HG03378 (cell line): ENCODE measurements around the gene SPSB1.
"Not testable (repeated sequence)": the region's sequence is repeated elsewhere in the genome, so short reads cannot be mapped to it uniquely, and the experiment has no call there.

Experiments used
- ATAC-seq: cut with Tn5 transposase; IDR thresholded peaks from one replicate; pipeline ENCODE4 v1.9.1; 2021; ENCODE audit warnings: mild to moderate bottlenecking, moderate library complexity; ENCODE audit not compliant: unreplicated experiment

The SPSB1 gene

GRCh38 chr1:9385392-9385791 is 92.7 kb downstream of the SPSB1 start:
- not testable (repeated sequence) for ATAC-seq

GRCh38 chr1:9385801-9386573 is 93.3 kb downstream of the SPSB1 start:
- no peak for ATAC-seq

- no peak for ATAC-seq
Observed at GRCh38 chr1:9388335-9389180, 95.9 kb downstream of the SPSB1 start.

- ATAC-seq = no peak
Observed at GRCh38 chr1:9389968-9390367, 97.3 kb downstream of the SPSB1 start.

- ATAC-seq = no peak
Observed at GRCh38 chr1:9391620-9392019, 98.9 kb downstream of the SPSB1 start.

GRCh38 chr1:9394010-9394409 is 101.3 kb downstream of the SPSB1 start:
- no peak for ATAC-seq

- ATAC-seq = no peak
Observed at GRCh38 chr1:9395018-9395417, 102.3 kb downstream of the SPSB1 start.

GRCh38 chr1:9397047-9397446 is 104.4 kb downstream of the SPSB1 start:
- ATAC-seq = no peak

GRCh38 chr1:9397997-9398526 is 105.4 kb downstream of the SPSB1 start:
- no peak for ATAC-seq

- ATAC-seq = no peak
Observed at GRCh38 chr1:9399510-9400424, 107.1 kb downstream of the SPSB1 start.

- ATAC-seq = no peak
Observed at GRCh38 chr1:9400425-9401079, 107.9 kb downstream of the SPSB1 start.

GRCh38 chr1:9401080-9401453 is 108.4 kb downstream of the SPSB1 start:
- ATAC-seq = no peak

- no peak for ATAC-seq
Observed at GRCh38 chr1:9402256-9402616, 109.5 kb downstream of the SPSB1 start.

- no peak for ATAC-seq
Observed at GRCh38 chr1:9402717-9403225, 110.1 kb downstream of the SPSB1 start.

- ATAC-seq = no peak
Observed at GRCh38 chr1:9404117-9404914, 111.6 kb downstream of the SPSB1 start.

- no peak for ATAC-seq
Observed at GRCh38 chr1:9406111-9406510, 113.4 kb downstream of the SPSB1 start.

- ATAC-seq = no peak
Observed at GRCh38 chr1:9410737-9411297, 118.1 kb downstream of the SPSB1 start.

GRCh38 chr1:9413071-9413876 is 120.6 kb downstream of the SPSB1 start:
- ATAC-seq = peak; percentile 56
